ENCODE data around the gene PPP2R3B. TPM values are rescaled to one million over a fixed set of nuclear protein-coding genes. Genes with fewer than 3 reads are reported as not detected.
A peak's percentile ranks its signal among the peaks of the same experiment; 100 is the strongest.

The PPP2R3B gene
- total RNA-seq, 2 donors from 2014 or later: 6.8 to 14.5 TPM

- Histone ChIP-seq H3K27ac (peak overlapping the region; percentile 94 to 97), H3K9me3 (no peaks in the 10 kb centered on the region), H3K4me3 (peak overlapping the region; percentile 90), H3K36me3 (peaks cover 22% of the 10 kb centered on the region), H3K27me3 (replicated peaks; ENCODE audit: insufficient read depth) (no peaks in the 10 kb centered on the region), H3K4me1 (ENCODE audit: control insufficient read depth in 1 of 2, low read depth in 2 of 2) (peaks cover 14 to 15% of the 10 kb centered on the region in 2 donors)
- TF ChIP-seq CTCF (IDR thresholded peaks at IDR 0.05): no peak
- DNase-seq (ENCODE audit: low spot score) (no peak), ATAC-seq (ENCODE audit: insufficient number of reproducible peaks, low FRiP score, low read depth) (no peak)
These were observed 69.2 kb downstream of the PPP2R3B start for GRCh38 chrX:317424-318067.

- H3K9me3 ChIP-seq: no peaks in the 10 kb centered on the region
- H3K27ac ChIP-seq: no peak overlapping the region
- no peaks in the 10 kb centered on the region for H3K27me3 ChIP-seq (replicated peaks; ENCODE audit: insufficient read depth)
- DNase-seq (ENCODE audit: low spot score) (no peak), ATAC-seq (ENCODE audit: insufficient number of reproducible peaks, low FRiP score, low read depth) (no peak)
- peaks cover 30% of the 10 kb centered on the region for H3K36me3 ChIP-seq
- H3K4me3 ChIP-seq: no peak overlapping the region
- TF ChIP-seq CTCF (IDR thresholded peaks at IDR 0.05): no peak
- peaks cover 14 to 15% of the 10 kb centered on the region in 2 donors for H3K4me1 ChIP-seq (ENCODE audit: control insufficient read depth in 1 of 2, low read depth in 2 of 2)
These were observed 70.1 kb downstream of the PPP2R3B start for GRCh38 chrX:316351-317325.

GRCh38 chrX:314781-315595, 71.7 kb downstream of the PPP2R3B start:
- Histone ChIP-seq H3K36me3 (peaks cover 42% of the 10 kb centered on the region), H3K27ac (no peak overlapping the region), H3K9me3 (no peaks in the 10 kb centered on the region), H3K27me3 (replicated peaks; ENCODE audit: insufficient read depth) (no peaks in the 10 kb centered on the region), H3K4me1 (ENCODE audit: control insufficient read depth in 1 of 2, low read depth in 2 of 2) (peaks cover 5 to 6% of the 10 kb centered on the region in 2 donors), H3K4me3 (no peak overlapping the region)
- TF ChIP-seq CTCF (IDR thresholded peaks at IDR 0.05): no peak
- ATAC-seq (ENCODE audit: insufficient number of reproducible peaks, low FRiP score, low read depth) (no peak), DNase-seq (ENCODE audit: low spot score) (no peak)

GRCh38 chrX:314049-314448, 72.7 kb downstream of the PPP2R3B start:
- H3K4me1 ChIP-seq (ENCODE audit: control insufficient read depth in 1 of 2, low read depth in 2 of 2): no peaks in the 10 kb centered on the region
- peaks cover 46% of the 10 kb centered on the region for H3K36me3 ChIP-seq
- H3K27ac ChIP-seq: no peak overlapping the region
- no peaks in the 10 kb centered on the region for H3K9me3 ChIP-seq
- H3K27me3 ChIP-seq (replicated peaks; ENCODE audit: insufficient read depth): no peaks in the 10 kb centered on the region
- no peak overlapping the region for H3K4me3 ChIP-seq
- DNase-seq (ENCODE audit: low spot score): no peak
- TF ChIP-seq CTCF (IDR thresholded peaks at IDR 0.05): no peak
- ATAC-seq (ENCODE audit: insufficient number of reproducible peaks, low FRiP score, low read depth): no peak

Measured in thoracic aorta (tissue), 2 donors.